HEK293 (cell line): ENCODE data around the gene PLCB3.
A peak's percentile ranks its signal among the peaks of the same experiment; 100 is the strongest.

Experiments
- BCL11B ChIP-seq: fragments of 450-650 bp; formaldehyde crosslinking; IDR thresholded peaks from 2 replicates; pipeline ENCODE4 v1.5.1; 2016; ENCODE audit warnings: low read depth, missing biosample characterization, missing genetic modification characterization
- GLIS2 ChIP-seq: fragments of 450-650 bp; formaldehyde crosslinking; IDR thresholded peaks from 2 replicates; pipeline ENCODE4 v1.5.1; 2016; ENCODE audit warnings: missing biosample characterization, missing genetic modification characterization
- KLF17 ChIP-seq: fragments of 450-650 bp; formaldehyde crosslinking; IDR thresholded peaks from 2 replicates; pipeline ENCODE4 v1.5.1; 2016; ENCODE audit warnings: missing biosample characterization, missing genetic modification characterization
- KLF8 ChIP-seq: fragments of 450-650 bp; formaldehyde crosslinking; IDR thresholded peaks from 2 replicates; pipeline ENCODE4 v1.5.1; 2016; ENCODE audit warnings: missing biosample characterization, missing genetic modification characterization
- KLF9 ChIP-seq: fragments of 450-650 bp; formaldehyde crosslinking; IDR thresholded peaks from 2 replicates; pipeline ENCODE4 v1.5.1; 2016; ENCODE audit warnings: missing biosample characterization, missing genetic modification characterization, low read depth
- MZF1 ChIP-seq: fragments of 450-650 bp; formaldehyde crosslinking; IDR thresholded peaks from 2 replicates; pipeline ENCODE4 v1.5.1; 2017; ENCODE audit warnings: missing biosample characterization, missing genetic modification characterization, borderline replicate concordance
- SP2 ChIP-seq: fragments of 450-650 bp; formaldehyde crosslinking; IDR thresholded peaks from 2 replicates; pipeline ENCODE4 v1.5.1; 2016; ENCODE audit warnings: missing biosample characterization, missing genetic modification characterization
- YY1 ChIP-seq: fragments of 450-650 bp; formaldehyde crosslinking; IDR thresholded peaks from 2 replicates; pipeline ENCODE4 v1.5.1; 2018; ENCODE audit warnings: missing biosample characterization, missing genetic modification characterization
- ZBTB1 ChIP-seq: fragments of 450-650 bp; formaldehyde crosslinking; IDR thresholded peaks from 2 replicates; pipeline ENCODE4 v1.5.1; 2016; ENCODE audit warnings: missing biosample characterization, missing genetic modification characterization
- ZNF10 ChIP-seq: fragments of 450-650 bp; formaldehyde crosslinking; IDR thresholded peaks from 2 replicates; pipeline ENCODE4 v1.5.1; 2017; ENCODE audit warnings: missing biosample characterization, missing genetic modification characterization
- ZNF146 ChIP-seq: fragments of 450-650 bp; formaldehyde crosslinking; IDR thresholded peaks from 2 replicates; pipeline ENCODE4 v1.5.1; 2016; ENCODE audit warnings: missing biosample characterization, missing genetic modification characterization
- ZNF16 ChIP-seq: fragments of 450-650 bp; formaldehyde crosslinking; IDR thresholded peaks from 2 replicates; pipeline ENCODE4 v1.5.1; 2016; ENCODE audit warnings: low read depth, missing biosample characterization, missing genetic modification characterization
- ZNF2 ChIP-seq: fragments of 450-650 bp; formaldehyde crosslinking; IDR thresholded peaks from 2 replicates; pipeline ENCODE4 v1.5.1; 2016; ENCODE audit warnings: missing biosample characterization, missing genetic modification characterization
- ZNF394 ChIP-seq: fragments of 450-650 bp; formaldehyde crosslinking; IDR thresholded peaks from 2 replicates; pipeline ENCODE4 v1.5.1; 2016; ENCODE audit warnings: missing biosample characterization, missing genetic modification characterization, mild to moderate bottlenecking, moderate library complexity, borderline replicate concordance
- ZNF518A ChIP-seq: fragments of 450-650 bp; formaldehyde crosslinking; conservative IDR thresholded peaks from 2 replicates; pipeline ENCODE4 v1.5.1; 2016; ENCODE audit warnings: low read depth, missing biosample characterization, missing genetic modification characterization
- ZNF555 ChIP-seq: fragments of 450-650 bp; formaldehyde crosslinking; conservative IDR thresholded peaks from 2 replicates; pipeline ENCODE4 v1.5.1; 2017; ENCODE audit warnings: missing biosample characterization, mild to moderate bottlenecking, missing genetic modification characterization, inconsistent platforms
- ZNF561 ChIP-seq: fragments of 450-650 bp; IDR thresholded peaks from 2 replicates; pipeline ENCODE4 v1.5.1; 2018; ENCODE audit warnings: missing biosample characterization, missing genetic modification characterization, borderline replicate concordance
- ZNF621 ChIP-seq: fragments of 450-650 bp; formaldehyde crosslinking; IDR thresholded peaks from 2 replicates; pipeline ENCODE4 v1.5.1; 2017; ENCODE audit warnings: missing biosample characterization, missing genetic modification characterization
- ZNF747 ChIP-seq: fragments of 450-650 bp; formaldehyde crosslinking; IDR thresholded peaks from 2 replicates; pipeline ENCODE4 v1.5.1; 2016; ENCODE audit warnings: missing biosample characterization, missing genetic modification characterization
- ZNF777 ChIP-seq: fragments of 450-650 bp; formaldehyde crosslinking; IDR thresholded peaks from 2 replicates; pipeline ENCODE4 v1.5.1; 2017; ENCODE audit warnings: missing biosample characterization, missing genetic modification characterization, borderline replicate concordance
- TF ChIP-seq, protein P1 (sequence below): fragments of 450-650 bp; formaldehyde crosslinking; IDR thresholded peaks from 2 replicates; pipeline ENCODE4 v1.5.1; 2016; ENCODE audit warnings: missing biosample characterization, missing genetic modification characterization
- TF ChIP-seq, protein P2 (sequence below): fragments of 450-650 bp; formaldehyde crosslinking; IDR thresholded peaks from 2 replicates; pipeline ENCODE4 v1.5.1; 2016; ENCODE audit warnings: missing biosample characterization, missing genetic modification characterization, borderline replicate concordance
- TF ChIP-seq, protein P3 (sequence below): fragments of 450-650 bp; formaldehyde crosslinking; IDR thresholded peaks from 2 replicates; pipeline ENCODE4 v1.5.1; 2016; ENCODE audit warnings: missing biosample characterization, missing genetic modification characterization

PLCB3 gene

DNA sequence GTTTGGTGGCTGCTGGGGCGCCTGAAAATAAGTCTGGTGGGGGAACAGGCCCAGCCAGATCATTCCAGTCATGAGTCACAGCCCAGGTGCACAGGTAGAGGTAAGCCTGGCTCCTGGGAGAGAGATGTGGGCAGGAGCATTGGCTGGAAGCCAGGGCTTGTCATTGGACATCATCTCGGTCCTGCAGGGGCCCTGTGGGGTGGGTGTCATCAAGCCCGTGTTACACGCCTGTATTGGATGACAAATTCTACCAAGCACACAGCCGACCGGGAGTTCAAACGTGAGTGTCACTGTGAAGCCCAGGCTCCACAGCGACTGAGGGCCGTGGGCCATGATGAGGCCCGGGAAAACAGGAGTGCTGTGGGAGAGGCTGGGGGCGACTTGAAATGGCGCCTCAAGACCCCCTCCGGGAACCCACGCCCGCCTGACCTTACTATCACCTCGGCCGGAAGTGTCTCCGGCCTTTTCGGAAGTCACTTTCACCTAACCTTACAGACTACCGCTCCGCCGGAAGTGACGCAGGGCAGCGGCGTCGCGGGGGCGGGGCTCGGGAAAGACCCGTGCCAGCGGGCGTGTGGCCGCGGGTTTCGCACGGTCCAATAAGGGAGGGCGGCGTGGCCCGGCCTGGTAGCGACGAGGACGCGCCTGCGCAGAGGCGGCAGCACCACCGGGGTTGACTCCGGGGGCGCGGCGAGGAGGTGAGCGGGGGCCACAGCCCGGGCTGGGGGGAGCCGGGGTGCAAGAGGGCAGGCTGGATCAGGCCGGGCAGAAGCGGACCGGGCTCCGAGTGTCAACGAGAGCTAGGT is 10.7 kb upstream of the PLCB3 start, which contains the start of gene FKBP2 (continued):
- TF ChIP-seq KLF9 (tag by site-specific recombination) (peak; percentile 34; the same call in 1 of the 2 replicates), BCL11B (peak; percentile 18; the same call in 1 of the 2 replicates), ZNF621 (tag by site-specific recombination) (no peak), ZBTB1 (tag by site-specific recombination) (no peak), ZNF16 (tag by site-specific recombination) (no peak), KLF17 (peak; percentile 11; the same call in 1 of the 2 replicates), ZNF555 (no peak), ZNF747 (tag by site-specific recombination) (no peak), ZNF10 (tag by site-specific recombination) (no peak), ZNF561 (tag by site-specific recombination) (no peak), GLIS2 (tag by site-specific recombination) (peak; percentile 73), KLF8 (tag by site-specific recombination) (peak; percentile 48; the same call in 1 of the 2 replicates), ZNF2 (tag by site-specific recombination) (no peak), SP2 (tag by site-specific recombination) (peak; percentile 54), ZNF146 (no peak), YY1 (tag by site-specific recombination) (no peak), MZF1 (no peak), ZNF394 (tag by site-specific recombination) (no peak), ZNF518A (tag by site-specific recombination) (peak; percentile 79), ZNF777 (tag by site-specific recombination) (no peak)
- TF ChIP-seq, protein P1, sequence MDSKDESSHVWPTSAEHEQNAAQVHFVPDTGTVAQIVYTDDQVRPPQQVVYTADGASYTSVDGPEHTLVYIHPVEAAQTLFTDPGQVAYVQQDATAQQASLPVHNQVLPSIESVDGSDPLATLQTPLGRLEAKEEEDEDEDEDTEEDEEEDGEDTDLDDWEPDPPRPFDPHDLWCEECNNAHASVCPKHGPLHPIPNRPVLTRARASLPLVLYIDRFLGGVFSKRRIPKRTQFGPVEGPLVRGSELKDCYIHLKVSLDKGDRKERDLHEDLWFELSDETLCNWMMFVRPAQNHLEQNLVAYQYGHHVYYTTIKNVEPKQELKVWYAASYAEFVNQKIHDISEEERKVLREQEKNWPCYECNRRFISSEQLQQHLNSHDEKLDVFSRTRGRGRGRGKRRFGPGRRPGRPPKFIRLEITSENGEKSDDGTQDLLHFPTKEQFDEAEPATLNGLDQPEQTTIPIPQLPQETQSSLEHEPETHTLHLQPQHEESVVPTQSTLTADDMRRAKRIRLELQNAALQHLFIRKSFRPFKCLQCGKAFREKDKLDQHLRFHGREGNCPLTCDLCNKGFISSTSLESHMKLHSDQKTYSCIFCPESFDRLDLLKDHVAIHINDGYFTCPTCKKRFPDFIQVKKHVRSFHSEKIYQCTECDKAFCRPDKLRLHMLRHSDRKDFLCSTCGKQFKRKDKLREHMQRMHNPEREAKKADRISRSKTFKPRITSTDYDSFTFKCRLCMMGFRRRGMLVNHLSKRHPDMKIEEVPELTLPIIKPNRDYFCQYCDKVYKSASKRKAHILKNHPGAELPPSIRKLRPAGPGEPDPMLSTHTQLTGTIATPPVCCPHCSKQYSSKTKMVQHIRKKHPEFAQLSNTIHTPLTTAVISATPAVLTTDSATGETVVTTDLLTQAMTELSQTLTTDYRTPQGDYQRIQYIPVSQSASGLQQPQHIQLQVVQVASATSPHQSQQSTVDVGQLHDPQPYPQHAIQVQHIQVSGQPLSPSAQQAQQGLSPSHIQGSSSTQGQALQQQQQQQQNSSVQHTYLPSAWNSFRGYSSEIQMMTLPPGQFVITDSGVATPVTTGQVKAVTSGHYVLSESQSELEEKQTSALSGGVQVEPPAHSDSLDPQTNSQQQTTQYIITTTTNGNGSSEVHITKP (tag by site-specific recombination) = peak; percentile 51; the same call in 1 of the 2 replicates
- TF ChIP-seq, protein P2, sequence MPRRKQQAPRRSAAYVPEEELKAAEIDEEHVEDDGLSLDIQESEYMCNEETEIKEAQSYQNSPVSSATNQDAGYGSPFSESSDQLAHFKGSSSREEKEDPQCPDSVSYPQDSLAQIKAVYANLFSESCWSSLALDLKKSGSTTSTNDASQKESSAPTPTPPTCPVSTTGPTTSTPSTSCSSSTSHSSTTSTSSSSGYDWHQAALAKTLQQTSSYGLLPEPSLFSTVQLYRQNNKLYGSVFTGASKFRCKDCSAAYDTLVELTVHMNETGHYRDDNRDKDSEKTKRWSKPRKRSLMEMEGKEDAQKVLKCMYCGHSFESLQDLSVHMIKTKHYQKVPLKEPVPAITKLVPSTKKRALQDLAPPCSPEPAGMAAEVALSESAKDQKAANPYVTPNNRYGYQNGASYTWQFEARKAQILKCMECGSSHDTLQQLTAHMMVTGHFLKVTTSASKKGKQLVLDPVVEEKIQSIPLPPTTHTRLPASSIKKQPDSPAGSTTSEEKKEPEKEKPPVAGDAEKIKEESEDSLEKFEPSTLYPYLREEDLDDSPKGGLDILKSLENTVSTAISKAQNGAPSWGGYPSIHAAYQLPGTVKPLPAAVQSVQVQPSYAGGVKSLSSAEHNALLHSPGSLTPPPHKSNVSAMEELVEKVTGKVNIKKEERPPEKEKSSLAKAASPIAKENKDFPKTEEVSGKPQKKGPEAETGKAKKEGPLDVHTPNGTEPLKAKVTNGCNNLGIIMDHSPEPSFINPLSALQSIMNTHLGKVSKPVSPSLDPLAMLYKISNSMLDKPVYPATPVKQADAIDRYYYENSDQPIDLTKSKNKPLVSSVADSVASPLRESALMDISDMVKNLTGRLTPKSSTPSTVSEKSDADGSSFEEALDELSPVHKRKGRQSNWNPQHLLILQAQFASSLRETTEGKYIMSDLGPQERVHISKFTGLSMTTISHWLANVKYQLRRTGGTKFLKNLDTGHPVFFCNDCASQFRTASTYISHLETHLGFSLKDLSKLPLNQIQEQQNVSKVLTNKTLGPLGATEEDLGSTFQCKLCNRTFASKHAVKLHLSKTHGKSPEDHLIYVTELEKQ (tag by site-specific recombination) = no peak
- TF ChIP-seq, protein P3, sequence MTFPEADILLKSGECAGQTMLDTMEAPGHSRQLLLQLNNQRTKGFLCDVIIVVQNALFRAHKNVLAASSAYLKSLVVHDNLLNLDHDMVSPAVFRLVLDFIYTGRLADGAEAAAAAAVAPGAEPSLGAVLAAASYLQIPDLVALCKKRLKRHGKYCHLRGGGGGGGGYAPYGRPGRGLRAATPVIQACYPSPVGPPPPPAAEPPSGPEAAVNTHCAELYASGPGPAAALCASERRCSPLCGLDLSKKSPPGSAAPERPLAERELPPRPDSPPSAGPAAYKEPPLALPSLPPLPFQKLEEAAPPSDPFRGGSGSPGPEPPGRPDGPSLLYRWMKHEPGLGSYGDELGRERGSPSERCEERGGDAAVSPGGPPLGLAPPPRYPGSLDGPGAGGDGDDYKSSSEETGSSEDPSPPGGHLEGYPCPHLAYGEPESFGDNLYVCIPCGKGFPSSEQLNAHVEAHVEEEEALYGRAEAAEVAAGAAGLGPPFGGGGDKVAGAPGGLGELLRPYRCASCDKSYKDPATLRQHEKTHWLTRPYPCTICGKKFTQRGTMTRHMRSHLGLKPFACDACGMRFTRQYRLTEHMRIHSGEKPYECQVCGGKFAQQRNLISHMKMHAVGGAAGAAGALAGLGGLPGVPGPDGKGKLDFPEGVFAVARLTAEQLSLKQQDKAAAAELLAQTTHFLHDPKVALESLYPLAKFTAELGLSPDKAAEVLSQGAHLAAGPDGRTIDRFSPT = peak; percentile 95
